WTC11 (cell line): ENCODE data around the gene LCA5.

Source experiments
- JAZF1 ChIP-seq: fragments of 250-450 bp; sonication (Bioruptor Pico); IDR thresholded peaks from 2 replicates; pipeline ENCODE4 v1.9.0; 2021; ENCODE audit warnings: moderate library complexity, mild to moderate bottlenecking, inconsistent platforms
- NFE2L1 ChIP-seq: sonication (generic); formaldehyde crosslinking; IDR thresholded peaks from 2 replicates; pipeline ENCODE4 v1.8.1; 2023; ENCODE audit warnings: missing genetic modification reagents
- NFYB ChIP-seq: sonication (generic); formaldehyde crosslinking; conservative IDR thresholded peaks from 2 replicates; pipeline ENCODE4 v1.8.0; 2022; ENCODE audit warnings: low read depth, missing genetic modification reagents
- NR2C2 ChIP-seq: sonication (generic); formaldehyde crosslinking; IDR thresholded peaks from 2 replicates; pipeline ENCODE4 v1.8.0; 2022; ENCODE audit warnings: mild to moderate bottlenecking, missing genetic modification reagents
- SMAD3 ChIP-seq: sonication (generic); formaldehyde crosslinking; IDR thresholded peaks from 2 replicates; pipeline ENCODE4 v1.8.0; 2022; ENCODE audit warnings: missing genetic modification reagents, mild to moderate bottlenecking, borderline replicate concordance
- ZNF317 ChIP-seq: sonication (generic); formaldehyde crosslinking; IDR thresholded peaks from 2 replicates; pipeline ENCODE4 v1.8.1; 2023; ENCODE audit warnings: low read depth, mild to moderate bottlenecking, moderate library complexity, missing genetic modification reagents, borderline replicate concordance
- TF ChIP-seq, protein P1 (sequence below): sonication (generic); formaldehyde crosslinking; IDR thresholded peaks from 2 replicates; pipeline ENCODE4 v1.8.1; 2023; ENCODE audit warnings: mild to moderate bottlenecking, moderate library complexity, missing genetic modification reagents
- TF ChIP-seq, protein P2 (sequence below): sonication (generic); formaldehyde crosslinking; IDR thresholded peaks from 2 replicates; pipeline ENCODE4 v1.8.0; 2022; ENCODE audit warnings: mild to moderate bottlenecking, missing genetic modification reagents
- TF ChIP-seq, protein P3 (sequence below): fragments of 200-600 bp; IDR thresholded peaks from 2 replicates; pipeline ENCODE4 v1.8.0; 2022; ENCODE audit warnings: antibody characterized with exemption
- TF ChIP-seq, protein P4 (sequence below): sonication (generic); formaldehyde crosslinking; conservative IDR thresholded peaks from 2 replicates; pipeline ENCODE4 v1.8.1; 2022; ENCODE audit warnings: mild to moderate bottlenecking, missing genetic modification reagents
- TF ChIP-seq, protein P5 (sequence below): sonication (generic); formaldehyde crosslinking; IDR thresholded peaks from 2 replicates; pipeline ENCODE4 v1.8.1; 2023; ENCODE audit warnings: mild to moderate bottlenecking, missing genetic modification reagents
- TF ChIP-seq, protein P6 (sequence below): sonication (generic); formaldehyde crosslinking; IDR thresholded peaks from 2 replicates; pipeline ENCODE4 v1.8.1; 2023; ENCODE audit warnings: mild to moderate bottlenecking, missing genetic modification reagents, borderline replicate concordance
- TF ChIP-seq, protein P7 (sequence below): fragments of 250-450 bp; sonication (Bioruptor Pico); IDR thresholded peaks from 2 replicates; pipeline ENCODE4 v1.8.0; 2021; ENCODE audit warnings: mild to moderate bottlenecking
- TF ChIP-seq, protein P8 (sequence below): sonication (generic); formaldehyde crosslinking; IDR thresholded peaks from 2 replicates; pipeline ENCODE4 v1.8.0; 2022; ENCODE audit warnings: missing genetic modification reagents

DNA sequence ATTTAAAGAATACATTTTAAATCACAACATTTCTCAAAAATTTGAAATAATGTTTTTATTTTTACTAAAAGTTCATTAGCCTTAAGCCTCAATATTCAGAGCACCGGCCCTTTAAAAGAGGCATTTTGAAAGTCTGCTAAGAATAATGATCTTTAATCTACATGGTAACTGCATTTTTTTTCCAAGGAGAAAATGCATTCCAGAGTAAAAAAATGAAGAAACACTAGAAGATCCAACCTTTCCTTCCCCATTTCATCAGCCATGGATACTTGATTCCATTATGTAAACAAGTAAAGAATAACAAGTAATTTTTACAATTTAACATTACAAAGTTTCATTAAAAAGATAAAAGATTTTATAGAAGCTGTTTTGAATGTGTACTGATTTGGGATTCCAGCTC is 21.8 kb downstream of the LCA5 start:
- no peak for TF ChIP-seq JAZF1 (CRISPR knock-in tag)
- TF ChIP-seq NR2C2 (CRISPR knock-in tag), result no peak
- TF ChIP-seq, protein P1, sequence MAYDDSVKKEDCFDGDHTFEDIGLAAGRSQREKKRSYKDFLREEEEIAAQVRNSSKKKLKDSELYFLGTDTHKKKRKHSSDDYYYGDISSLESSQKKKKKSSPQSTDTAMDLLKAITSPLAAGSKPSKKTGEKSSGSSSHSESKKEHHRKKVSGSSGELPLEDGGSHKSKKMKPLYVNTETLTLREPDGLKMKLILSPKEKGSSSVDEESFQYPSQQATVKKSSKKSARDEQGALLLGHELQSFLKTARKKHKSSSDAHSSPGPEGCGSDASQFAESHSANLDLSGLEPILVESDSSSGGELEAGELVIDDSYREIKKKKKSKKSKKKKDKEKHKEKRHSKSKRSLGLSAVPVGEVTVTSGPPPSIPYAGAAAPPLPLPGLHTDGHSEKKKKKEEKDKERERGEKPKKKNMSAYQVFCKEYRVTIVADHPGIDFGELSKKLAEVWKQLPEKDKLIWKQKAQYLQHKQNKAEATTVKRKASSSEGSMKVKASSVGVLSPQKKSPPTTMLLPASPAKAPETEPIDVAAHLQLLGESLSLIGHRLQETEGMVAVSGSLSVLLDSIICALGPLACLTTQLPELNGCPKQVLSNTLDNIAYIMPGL (CRISPR knock-in tag), result no peak
- TF ChIP-seq, protein P2, sequence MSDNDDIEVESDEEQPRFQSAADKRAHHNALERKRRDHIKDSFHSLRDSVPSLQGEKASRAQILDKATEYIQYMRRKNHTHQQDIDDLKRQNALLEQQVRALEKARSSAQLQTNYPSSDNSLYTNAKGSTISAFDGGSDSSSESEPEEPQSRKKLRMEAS (CRISPR knock-in tag), result no peak
- TF ChIP-seq, protein P3, sequence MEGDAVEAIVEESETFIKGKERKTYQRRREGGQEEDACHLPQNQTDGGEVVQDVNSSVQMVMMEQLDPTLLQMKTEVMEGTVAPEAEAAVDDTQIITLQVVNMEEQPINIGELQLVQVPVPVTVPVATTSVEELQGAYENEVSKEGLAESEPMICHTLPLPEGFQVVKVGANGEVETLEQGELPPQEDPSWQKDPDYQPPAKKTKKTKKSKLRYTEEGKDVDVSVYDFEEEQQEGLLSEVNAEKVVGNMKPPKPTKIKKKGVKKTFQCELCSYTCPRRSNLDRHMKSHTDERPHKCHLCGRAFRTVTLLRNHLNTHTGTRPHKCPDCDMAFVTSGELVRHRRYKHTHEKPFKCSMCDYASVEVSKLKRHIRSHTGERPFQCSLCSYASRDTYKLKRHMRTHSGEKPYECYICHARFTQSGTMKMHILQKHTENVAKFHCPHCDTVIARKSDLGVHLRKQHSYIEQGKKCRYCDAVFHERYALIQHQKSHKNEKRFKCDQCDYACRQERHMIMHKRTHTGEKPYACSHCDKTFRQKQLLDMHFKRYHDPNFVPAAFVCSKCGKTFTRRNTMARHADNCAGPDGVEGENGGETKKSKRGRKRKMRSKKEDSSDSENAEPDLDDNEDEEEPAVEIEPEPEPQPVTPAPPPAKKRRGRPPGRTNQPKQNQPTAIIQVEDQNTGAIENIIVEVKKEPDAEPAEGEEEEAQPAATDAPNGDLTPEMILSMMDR, result no peak
- TF ChIP-seq, protein P4, sequence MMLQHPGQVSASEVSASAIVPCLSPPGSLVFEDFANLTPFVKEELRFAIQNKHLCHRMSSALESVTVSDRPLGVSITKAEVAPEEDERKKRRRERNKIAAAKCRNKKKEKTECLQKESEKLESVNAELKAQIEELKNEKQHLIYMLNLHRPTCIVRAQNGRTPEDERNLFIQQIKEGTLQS (CRISPR knock-in tag), result no peak
- TF ChIP-seq, protein P5, sequence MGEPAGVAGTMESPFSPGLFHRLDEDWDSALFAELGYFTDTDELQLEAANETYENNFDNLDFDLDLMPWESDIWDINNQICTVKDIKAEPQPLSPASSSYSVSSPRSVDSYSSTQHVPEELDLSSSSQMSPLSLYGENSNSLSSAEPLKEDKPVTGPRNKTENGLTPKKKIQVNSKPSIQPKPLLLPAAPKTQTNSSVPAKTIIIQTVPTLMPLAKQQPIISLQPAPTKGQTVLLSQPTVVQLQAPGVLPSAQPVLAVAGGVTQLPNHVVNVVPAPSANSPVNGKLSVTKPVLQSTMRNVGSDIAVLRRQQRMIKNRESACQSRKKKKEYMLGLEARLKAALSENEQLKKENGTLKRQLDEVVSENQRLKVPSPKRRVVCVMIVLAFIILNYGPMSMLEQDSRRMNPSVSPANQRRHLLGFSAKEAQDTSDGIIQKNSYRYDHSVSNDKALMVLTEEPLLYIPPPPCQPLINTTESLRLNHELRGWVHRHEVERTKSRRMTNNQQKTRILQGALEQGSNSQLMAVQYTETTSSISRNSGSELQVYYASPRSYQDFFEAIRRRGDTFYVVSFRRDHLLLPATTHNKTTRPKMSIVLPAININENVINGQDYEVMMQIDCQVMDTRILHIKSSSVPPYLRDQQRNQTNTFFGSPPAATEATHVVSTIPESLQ (CRISPR knock-in tag), result no peak
- no peak for TF ChIP-seq NFYB (CRISPR knock-in tag)
- TF ChIP-seq, protein P6, sequence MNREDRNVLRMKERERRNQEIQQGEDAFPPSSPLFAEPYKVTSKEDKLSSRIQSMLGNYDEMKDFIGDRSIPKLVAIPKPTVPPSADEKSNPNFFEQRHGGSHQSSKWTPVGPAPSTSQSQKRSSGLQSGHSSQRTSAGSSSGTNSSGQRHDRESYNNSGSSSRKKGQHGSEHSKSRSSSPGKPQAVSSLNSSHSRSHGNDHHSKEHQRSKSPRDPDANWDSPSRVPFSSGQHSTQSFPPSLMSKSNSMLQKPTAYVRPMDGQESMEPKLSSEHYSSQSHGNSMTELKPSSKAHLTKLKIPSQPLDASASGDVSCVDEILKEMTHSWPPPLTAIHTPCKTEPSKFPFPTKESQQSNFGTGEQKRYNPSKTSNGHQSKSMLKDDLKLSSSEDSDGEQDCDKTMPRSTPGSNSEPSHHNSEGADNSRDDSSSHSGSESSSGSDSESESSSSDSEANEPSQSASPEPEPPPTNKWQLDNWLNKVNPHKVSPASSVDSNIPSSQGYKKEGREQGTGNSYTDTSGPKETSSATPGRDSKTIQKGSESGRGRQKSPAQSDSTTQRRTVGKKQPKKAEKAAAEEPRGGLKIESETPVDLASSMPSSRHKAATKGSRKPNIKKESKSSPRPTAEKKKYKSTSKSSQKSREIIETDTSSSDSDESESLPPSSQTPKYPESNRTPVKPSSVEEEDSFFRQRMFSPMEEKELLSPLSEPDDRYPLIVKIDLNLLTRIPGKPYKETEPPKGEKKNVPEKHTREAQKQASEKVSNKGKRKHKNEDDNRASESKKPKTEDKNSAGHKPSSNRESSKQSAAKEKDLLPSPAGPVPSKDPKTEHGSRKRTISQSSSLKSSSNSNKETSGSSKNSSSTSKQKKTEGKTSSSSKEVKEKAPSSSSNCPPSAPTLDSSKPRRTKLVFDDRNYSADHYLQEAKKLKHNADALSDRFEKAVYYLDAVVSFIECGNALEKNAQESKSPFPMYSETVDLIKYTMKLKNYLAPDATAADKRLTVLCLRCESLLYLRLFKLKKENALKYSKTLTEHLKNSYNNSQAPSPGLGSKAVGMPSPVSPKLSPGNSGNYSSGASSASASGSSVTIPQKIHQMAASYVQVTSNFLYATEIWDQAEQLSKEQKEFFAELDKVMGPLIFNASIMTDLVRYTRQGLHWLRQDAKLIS (CRISPR knock-in tag), result no peak
- TF ChIP-seq NFE2L1 (CRISPR knock-in tag), result no peak
- no peak for TF ChIP-seq SMAD3 (CRISPR knock-in tag)
- TF ChIP-seq, protein P7, sequence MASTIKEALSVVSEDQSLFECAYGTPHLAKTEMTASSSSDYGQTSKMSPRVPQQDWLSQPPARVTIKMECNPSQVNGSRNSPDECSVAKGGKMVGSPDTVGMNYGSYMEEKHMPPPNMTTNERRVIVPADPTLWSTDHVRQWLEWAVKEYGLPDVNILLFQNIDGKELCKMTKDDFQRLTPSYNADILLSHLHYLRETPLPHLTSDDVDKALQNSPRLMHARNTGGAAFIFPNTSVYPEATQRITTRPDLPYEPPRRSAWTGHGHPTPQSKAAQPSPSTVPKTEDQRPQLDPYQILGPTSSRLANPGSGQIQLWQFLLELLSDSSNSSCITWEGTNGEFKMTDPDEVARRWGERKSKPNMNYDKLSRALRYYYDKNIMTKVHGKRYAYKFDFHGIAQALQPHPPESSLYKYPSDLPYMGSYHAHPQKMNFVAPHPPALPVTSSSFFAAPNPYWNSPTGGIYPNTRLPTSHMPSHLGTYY (CRISPR knock-in tag), result no peak
- no peak for TF ChIP-seq ZNF317 (CRISPR knock-in tag)
- TF ChIP-seq, protein P8, sequence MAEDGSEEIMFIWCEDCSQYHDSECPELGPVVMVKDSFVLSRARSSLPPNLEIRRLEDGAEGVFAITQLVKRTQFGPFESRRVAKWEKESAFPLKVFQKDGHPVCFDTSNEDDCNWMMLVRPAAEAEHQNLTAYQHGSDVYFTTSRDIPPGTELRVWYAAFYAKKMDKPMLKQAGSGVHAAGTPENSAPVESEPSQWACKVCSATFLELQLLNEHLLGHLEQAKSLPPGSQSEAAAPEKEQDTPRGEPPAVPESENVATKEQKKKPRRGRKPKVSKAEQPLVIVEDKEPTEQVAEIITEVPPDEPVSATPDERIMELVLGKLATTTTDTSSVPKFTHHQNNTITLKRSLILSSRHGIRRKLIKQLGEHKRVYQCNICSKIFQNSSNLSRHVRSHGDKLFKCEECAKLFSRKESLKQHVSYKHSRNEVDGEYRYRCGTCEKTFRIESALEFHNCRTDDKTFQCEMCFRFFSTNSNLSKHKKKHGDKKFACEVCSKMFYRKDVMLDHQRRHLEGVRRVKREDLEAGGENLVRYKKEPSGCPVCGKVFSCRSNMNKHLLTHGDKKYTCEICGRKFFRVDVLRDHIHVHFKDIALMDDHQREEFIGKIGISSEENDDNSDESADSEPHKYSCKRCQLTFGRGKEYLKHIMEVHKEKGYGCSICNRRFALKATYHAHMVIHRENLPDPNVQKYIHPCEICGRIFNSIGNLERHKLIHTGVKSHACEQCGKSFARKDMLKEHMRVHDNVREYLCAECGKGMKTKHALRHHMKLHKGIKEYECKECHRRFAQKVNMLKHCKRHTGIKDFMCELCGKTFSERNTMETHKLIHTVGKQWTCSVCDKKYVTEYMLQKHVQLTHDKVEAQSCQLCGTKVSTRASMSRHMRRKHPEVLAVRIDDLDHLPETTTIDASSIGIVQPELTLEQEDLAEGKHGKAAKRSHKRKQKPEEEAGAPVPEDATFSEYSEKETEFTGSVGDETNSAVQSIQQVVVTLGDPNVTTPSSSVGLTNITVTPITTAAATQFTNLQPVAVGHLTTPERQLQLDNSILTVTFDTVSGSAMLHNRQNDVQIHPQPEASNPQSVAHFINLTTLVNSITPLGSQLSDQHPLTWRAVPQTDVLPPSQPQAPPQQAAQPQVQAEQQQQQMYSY (CRISPR knock-in tag), result no peak
